GM19328 (cell line): ENCODE data around the gene TTC12.
"Not testable (repeated sequence)": the region's sequence is repeated elsewhere in the genome, so short reads cannot be mapped to it uniquely, and the experiment has no call there.

Experiments
- ATAC-seq: cut with Tn5 transposase; IDR thresholded peaks from one replicate; pipeline ENCODE4 v1.9.1; 2021; ENCODE audit warnings: mild to moderate bottlenecking, moderate library complexity; ENCODE audit not compliant: unreplicated experiment

TTC12 gene

DNA sequence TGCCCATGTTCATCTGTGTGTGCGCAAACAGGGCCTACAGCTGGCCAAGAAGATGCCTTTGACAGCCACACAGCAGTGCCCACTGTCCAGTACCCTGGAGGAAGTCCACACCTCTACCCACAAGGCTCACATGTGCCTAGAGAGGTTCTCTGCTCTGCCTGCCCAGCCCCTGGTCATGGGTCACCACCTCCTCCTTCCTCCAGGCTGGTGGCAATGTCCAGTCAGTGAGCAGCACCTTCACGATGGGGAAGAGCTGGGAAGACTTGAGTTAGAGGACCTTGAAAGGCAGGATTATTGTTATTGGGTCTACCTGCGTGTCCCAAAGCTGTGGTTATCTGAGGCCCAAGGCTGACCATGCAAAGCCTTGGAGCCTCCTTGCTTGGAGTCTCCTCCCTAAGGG, 28.4 kb upstream of the TTC12 start:
- ATAC-seq = no peak

DNA sequence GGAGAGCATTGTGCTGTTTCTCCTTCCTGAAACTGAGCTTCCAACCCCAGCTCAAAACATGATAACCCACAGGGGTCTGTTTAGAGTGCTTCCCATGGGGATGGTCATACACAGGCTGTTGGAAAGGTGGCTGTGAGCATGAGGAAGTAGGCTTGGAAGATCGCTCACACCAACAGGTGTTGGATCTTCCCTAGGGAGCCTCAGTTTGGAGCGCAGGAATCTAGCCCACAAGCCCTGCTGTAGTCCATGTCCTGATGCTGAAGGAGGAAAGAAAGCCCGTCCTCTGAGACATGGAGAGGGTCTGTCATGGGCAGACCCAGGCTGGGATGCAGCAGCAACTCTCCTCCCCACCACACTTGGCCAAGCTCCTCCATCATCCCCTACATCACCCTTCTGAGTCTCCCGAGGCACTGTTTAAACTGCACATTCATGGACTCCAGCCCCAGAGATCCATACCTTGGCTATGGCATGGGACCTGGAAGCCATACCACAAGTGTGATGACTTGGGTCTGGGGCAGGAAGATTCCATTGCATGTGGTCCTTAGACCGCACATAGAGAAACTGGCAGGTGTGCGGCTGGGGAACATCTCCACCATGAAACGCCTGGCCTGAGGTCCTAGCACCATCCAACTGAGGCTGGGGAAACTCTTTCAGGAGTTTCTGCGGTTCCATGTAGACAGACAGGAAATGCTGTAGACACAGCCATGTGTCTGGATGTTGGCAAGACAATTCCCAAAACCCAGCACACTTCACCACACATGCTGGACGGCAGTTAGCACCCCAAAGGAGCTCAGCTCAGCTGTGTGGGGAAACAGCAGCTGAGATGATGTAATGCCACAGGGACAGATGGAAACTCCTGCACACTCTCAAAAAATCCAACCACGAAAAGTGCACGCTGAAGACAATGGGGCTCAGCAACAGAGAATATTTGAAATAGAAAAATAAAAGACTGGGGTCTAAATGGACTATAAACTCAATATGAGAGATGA, 27.6 kb upstream of the TTC12 start:
- ATAC-seq = no peak

GRCh38 chr11:113287801-113288200, 26.6 kb upstream of the TTC12 start:
- no peak for ATAC-seq

DNA sequence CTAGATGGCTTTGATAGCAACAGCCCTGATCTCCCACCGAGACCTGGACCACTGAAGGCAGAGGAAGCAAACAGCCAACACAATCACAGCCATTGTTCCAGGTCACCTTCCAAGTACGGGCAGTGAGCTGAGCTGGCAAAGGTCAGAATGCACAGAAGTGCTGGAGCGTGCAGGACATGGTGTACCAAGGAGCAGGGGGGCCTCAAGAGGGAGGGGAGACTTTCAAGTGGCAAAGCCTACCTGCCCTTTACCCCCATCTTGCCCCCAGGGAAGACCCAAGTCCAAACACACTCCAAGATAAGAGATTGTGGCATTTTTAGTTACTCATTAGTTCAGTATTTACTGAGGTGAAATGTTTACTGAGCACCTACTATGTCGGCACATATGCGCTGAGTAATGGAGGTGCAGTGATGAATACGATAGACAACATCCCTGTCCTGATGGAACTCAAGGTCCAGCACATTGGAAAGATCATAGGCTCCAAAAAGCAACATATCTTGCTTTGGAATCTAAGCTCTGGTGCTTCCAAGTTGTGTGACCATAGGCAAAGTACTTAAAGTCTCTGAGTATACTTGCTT, 26.0 kb upstream of the TTC12 start:
- ATAC-seq = no peak

GRCh38 chr11:113289431-113290187, 24.8 kb upstream of the TTC12 start:
- peak; percentile 81 for ATAC-seq

- no peak for ATAC-seq
Measured at GRCh38 chr11:113293936-113294335, 20.4 kb upstream of the TTC12 start.

- ATAC-seq = no peak
Measured at GRCh38 chr11:113295993-113296392, 18.4 kb upstream of the TTC12 start.

DNA sequence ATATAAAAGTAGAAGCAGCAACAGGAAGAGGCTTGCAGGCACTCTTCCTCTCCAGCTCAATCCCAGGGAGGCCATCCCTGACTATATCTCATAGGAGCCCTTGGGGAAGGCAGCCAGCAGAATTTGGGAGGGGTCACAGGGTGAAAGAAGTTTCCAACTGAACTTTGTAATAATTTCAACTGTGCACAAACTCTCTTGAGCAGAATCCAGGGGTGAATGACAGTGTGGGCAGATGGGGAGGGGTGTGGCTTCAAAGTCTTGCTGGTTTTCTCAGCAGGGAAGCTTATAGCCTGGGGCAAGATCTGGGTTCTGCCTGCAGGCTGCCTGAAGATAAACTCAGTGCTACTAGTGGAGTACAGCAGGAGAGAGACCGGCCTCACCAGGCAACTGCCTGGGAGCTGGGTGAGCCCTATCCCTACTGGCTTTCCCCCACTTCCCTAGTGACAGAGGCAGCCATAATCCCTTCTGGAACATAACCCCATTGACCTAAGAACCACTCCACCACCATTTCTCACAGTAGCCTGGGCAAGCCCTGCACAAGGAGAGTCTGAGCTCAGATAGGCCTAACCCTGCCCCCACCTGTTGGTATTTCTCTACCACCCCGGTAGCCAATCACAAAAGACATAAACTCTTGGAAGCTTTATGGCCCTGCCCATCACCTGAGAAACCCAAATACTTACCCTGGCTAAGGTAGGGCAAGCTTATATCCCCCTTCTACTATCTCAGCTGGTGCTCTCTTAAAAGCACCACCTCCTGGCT, 17.8 kb upstream of the TTC12 start:
- no peak for ATAC-seq

GRCh38 chr11:113298496-113298895, 15.9 kb upstream of the TTC12 start:
- ATAC-seq = not testable (repeated sequence)

DNA sequence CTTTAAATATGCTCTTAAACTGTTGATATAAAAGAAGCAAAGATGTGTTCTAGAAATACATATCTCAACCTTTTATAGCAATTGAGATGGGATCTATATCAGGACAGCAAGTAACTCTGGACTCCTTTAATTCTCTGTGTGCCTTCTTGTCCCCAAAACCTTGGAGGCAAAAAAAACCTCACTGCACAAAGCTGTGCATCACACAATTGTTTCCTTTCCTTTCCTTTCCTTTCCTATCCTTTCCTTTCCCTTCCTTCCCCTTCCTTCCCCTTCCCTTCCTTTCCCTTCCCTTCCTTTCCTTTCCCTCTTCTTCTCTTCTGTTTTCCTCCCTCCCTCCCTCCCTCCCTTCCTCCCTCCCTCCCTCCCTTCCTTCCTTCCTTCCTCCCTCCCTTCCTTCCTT, 9.5 kb upstream of the TTC12 start:
- ATAC-seq = no peak

DNA sequence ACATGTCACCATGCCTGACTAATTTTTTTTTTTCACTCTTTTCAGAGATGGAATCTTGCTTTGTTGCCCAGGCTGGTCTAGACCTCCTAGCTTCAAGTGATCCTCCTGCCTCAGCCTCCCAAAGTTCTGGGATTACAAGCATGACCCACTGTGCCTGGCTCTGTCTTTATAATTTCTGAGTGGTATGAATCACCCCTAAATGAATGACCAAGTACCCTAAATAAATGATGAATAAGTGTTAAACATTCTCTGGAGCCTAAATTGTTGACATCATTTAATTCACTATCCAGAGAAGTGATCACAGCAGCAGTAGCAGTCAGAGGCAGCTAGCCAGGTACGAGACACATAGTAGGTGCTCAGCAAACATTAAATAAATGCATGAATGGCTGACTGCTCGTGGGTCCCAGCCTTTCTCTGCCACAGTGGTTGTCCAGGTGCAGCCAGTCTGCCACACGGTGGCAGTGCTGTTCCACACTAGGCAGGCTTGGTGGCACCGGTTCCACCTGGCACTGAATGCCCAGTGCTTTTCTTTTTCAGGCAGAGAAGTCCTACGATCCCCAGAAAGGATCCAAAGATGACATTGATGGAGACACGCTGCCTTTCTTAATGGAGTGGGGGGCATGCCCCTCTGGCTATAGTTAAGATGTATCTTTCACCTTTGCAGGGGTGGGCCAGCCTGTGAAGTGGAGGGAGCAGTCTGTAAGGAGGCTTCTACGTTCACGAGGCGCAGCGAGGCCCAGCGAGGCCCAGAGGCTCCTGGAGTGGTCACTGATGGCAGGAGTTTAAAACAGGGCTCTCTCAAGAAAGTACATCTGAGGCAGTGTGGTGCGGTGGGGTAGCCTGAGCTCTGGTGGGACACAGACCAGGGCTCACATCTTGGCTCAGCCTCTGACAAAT, 8.7 kb upstream of the TTC12 start:
- no peak for ATAC-seq

DNA sequence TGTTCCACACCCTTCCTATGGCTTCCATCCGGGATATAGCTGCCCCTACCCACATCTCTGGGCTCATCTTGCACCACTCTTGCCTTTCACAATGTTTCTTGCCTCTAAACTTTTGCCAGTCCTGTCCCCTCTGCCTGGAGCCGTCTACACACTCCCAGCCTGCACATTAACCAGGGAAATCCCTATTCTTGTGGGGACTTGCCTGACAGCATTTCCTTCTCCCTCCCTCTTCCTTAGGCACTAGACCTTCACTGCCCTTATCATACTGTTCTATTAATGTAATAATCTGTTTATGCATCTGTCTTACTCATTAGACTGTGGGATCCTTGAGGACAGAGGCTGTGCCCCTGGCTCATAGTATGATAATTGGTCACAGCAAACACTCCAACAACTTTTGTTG, 5.8 kb upstream of the TTC12 start:
- no peak for ATAC-seq

DNA sequence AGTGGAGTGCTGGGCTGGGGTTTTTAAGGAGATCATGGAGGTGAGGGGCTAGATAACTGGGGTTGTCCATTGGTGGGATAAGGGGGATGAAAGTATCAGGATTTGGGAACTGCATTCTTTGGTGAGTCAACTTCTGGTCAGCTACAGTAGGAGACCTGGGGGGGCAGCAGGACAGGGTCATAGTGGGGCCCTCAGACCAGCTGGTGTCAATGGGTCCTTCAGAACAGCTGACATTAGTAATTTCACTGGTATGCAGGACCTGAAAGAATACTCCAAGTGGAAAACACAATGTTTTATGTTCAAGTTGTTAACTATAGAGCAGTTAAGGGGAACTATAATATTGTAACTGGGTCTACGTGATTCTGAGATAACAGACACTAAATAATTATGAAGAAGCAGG, 2.8 kb upstream of the TTC12 start:
- ATAC-seq = no peak

- no peak for ATAC-seq
Measured at GRCh38 chr11:113313601-113314000, 782 bp upstream of the TTC12 start.

GRCh38 chr11:113314065-113314388, 356 bp upstream of the TTC12 start:
- no peak for ATAC-seq

DNA sequence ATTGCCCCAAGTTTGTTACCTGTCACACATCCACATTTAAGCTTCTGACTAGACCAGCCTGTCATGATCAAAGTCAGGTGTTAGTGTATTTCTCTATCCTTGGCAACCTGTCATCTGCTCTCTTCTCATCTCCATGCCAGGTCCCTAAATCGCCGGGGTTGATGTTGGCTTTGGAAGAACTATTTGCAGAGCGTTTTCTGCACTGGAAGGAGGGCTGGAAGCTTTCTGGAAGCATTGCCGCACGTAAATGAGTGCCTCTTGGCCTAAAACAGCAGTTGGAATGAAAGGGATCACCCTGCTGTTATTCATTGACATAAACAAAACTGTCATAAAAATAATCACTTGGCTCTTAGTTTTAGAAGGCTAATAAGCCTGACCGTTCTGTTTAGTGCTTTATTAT, 1.4 kb downstream of the TTC12 start:
- ATAC-seq = no peak

- ATAC-seq = no peak
Measured at GRCh38 chr11:113316256-113316655, 1.9 kb downstream of the TTC12 start.

- no peak for ATAC-seq
Measured at GRCh38 chr11:113317339-113317738, 3.0 kb downstream of the TTC12 start.

DNA sequence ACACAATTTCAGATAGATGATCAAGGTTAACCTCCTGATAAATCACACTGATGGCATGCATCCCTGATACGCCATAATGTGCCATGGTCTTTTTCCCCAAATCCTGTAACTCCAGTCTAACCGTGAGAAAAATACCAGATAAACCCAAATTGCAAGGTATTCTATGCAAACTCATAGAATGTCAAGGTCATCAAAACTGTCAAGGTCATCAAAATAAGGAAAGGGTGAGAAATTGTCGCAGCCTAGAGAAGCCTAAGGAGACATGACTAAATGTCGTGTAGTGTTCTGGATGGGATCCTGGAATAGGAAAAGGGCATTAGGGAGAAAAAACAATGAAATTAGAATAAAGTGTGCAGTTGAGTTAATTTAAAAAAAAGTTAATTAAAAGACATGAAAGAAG, 4.7 kb downstream of the TTC12 start:
- ATAC-seq = no peak

- ATAC-seq = no peak
Measured at GRCh38 chr11:113322158-113322557, 7.8 kb downstream of the TTC12 start.
